Lung (tissue), 12 donors: ENCODE data around the gene S100A13. TPM values are rescaled to one million over a fixed set of nuclear protein-coding genes. Genes with fewer than 3 reads are reported as not detected.
A peak's percentile ranks its signal among the peaks of the same experiment; 100 is the strongest.

Experiments used
- ATAC-seq: fragments of 200-7000 bp; cut with Tn5 transposase; one replicate; pipeline ENCODE4 v1.9.1; 2020; ENCODE audit warnings: moderate number of reproducible peaks; ENCODE audit not compliant: insufficient read depth, low FRiP score
- DNase-seq, 3 donors: peaks; one replicate each; pipeline ENCODE4 v3.0.0-alpha.2; 2013 to 2017
- H3K27ac ChIP-seq, 2 donors: one replicate each; pipeline ENCODE4 v1.5.1; 2013; ENCODE audit warnings: mild to moderate bottlenecking in 2 of 2, moderate library complexity in 2 of 2, control low read depth in 1 of 2, inconsistent platforms in 1 of 2, low read depth in 1 of 2, low read length in 1 of 2
- H3K27me3 ChIP-seq, 3 donors: one replicate each; pipeline ENCODE4 v1.5.1; 2013; ENCODE audit warnings: low read length in 2 of 3; ENCODE audit not compliant: control insufficient read depth in 3 of 3, insufficient read depth in 3 of 3
- H3K36me3 ChIP-seq, 4 donors: one replicate each; pipeline ENCODE4 v1.5.1; 2013; ENCODE audit warnings: low read length in 4 of 4, mild to moderate bottlenecking in 1 of 4, moderate library complexity in 1 of 4; ENCODE audit not compliant: control insufficient read depth in 4 of 4, insufficient read depth in 4 of 4
- H3K4me1 ChIP-seq, 5 donors: one replicate each; pipeline ENCODE4 v1.5.1; 2013; ENCODE audit warnings: low read length in 5 of 5, mild to moderate bottlenecking in 2 of 5, moderate library complexity in 1 of 5; ENCODE audit not compliant: control insufficient read depth in 5 of 5, insufficient read depth in 5 of 5
- H3K4me3 ChIP-seq: one replicate; pipeline ENCODE4 v1.5.1; 2013; ENCODE audit warnings: mild to moderate bottlenecking, control low read depth, moderate library complexity
- H3K9ac ChIP-seq, 2 donors: one replicate each; pipeline ENCODE4 v1.5.1; 2013; ENCODE audit warnings: low read length in 2 of 2, control low read depth in 1 of 2; ENCODE audit not compliant: insufficient read depth in 1 of 2
- H3K9me3 ChIP-seq, 4 donors: one replicate each; pipeline ENCODE4 v1.5.1; 2013; ENCODE audit warnings: low read length in 3 of 4, mild to moderate bottlenecking in 1 of 4, moderate library complexity in 1 of 4; ENCODE audit not compliant: control insufficient read depth in 4 of 4, insufficient read depth in 3 of 4
- WGBS, 2 donors: extraction: QIAGEN DNeasy Blood & Tissue Kit; methylation state at CpG; one replicate each; pipeline ENCODE4 v1.1.7; 2013; 5-methylcytosine and 5-hydroxymethylcytosine counted together
- polyA plus RNA-seq, 2 donors: library from polyadenylated mRNA; stranded (reverse); fragments of 200-250 nt; gene quantifications; one replicate each; pipeline ENCODE4 v1.2.1, GENCODE V29; 2013
- total RNA-seq, 2 donors: library from RNA; depleted of rRNA in 1 of 2; stranded (reverse); fragments of >200 nt in 1 of 2; gene quantifications; one replicate each; pipeline ENCODE4 v1.2.1, GENCODE V29; 2014 to 2021
- TF ChIP-seq, protein P1 (sequence below): IDR thresholded peaks from 2 replicates; pipeline ENCODE4 v1.5.1; 2012; ENCODE audit warnings: mild to moderate bottlenecking; ENCODE audit errors: control extremely low read depth, extremely low read depth
- donor health status: control.
- donor health status: control.
- donor health status: Bipolar disorder and iron deficiency.
- donor health status: healthy.
- donor health status: DM: yes; HTN: yes; CAD: no.

The S100A13 gene
- total and polyA plus RNA-seq, 4 donors, result 36.2 to 168 (median 86.5) TPM

DNA sequence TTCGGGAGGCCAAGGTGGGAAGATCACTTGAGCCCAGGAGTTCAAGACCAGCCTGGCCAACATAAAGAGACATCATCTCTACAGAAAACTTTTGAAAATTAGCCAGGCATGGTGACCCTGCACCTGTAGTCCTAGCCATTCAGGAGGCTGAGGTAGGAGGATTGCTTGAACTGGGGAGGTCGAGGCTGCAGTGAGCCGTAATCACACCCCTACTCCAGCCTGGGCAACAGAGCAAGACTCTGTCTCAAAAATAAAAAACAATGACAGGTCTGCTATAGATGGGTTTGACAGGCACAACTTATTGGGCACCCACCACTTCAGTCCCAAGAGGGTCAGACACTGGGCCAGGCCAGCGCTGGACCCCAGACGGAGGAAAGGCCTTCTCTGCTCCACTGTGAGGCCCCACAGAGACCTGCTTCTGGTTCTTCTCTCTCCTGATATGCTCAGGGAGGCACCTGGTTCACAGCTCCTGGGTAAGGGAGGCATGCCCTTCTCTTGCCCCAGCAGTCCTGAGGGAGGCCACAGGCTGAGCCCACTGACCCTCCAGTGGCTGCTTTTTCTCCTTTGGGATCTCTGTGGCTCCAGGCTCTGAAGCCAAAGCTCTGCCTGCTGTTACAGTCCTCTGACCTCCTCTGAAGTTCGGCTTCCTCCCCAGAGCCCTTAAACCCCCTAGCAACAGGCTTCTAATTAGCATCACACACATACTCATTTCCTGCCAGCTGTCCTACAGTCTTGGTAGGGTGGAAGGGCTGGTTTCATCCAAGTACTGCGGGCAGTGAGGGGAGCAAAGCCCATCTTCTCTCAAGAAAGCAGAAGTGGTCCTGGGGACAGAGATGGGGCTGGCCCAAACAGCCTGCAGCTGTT lies 28.8 kb downstream of the S100A13 start:
- Histone ChIP-seq H3K36me3 (no peaks in the 10 kb centered on the region), H3K27ac (peak overlapping the region in 1 of 2 donors; percentile 32), H3K4me3 (no peak overlapping the region), H3K9me3 (no peaks in the 10 kb centered on the region), H3K9ac (no peak overlapping the region), H3K27me3 (no peaks in the 10 kb centered on the region), H3K4me1 (peaks cover 0 to 8% (median 2%) of the 10 kb centered on the region in 5 donors)
- ATAC-seq (no peak), DNase-seq (peak; percentile 38 to 70 (median 68))
- 59 to 76% methylated on average over 7 of the region's 7 CpGs for WGBS, 2 donors
- TF ChIP-seq, protein P1, sequence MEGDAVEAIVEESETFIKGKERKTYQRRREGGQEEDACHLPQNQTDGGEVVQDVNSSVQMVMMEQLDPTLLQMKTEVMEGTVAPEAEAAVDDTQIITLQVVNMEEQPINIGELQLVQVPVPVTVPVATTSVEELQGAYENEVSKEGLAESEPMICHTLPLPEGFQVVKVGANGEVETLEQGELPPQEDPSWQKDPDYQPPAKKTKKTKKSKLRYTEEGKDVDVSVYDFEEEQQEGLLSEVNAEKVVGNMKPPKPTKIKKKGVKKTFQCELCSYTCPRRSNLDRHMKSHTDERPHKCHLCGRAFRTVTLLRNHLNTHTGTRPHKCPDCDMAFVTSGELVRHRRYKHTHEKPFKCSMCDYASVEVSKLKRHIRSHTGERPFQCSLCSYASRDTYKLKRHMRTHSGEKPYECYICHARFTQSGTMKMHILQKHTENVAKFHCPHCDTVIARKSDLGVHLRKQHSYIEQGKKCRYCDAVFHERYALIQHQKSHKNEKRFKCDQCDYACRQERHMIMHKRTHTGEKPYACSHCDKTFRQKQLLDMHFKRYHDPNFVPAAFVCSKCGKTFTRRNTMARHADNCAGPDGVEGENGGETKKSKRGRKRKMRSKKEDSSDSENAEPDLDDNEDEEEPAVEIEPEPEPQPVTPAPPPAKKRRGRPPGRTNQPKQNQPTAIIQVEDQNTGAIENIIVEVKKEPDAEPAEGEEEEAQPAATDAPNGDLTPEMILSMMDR, result no peak

GRCh38 chr1:153597206-153597605 lies 30.1 kb downstream of the S100A13 start:
- H3K9ac ChIP-seq, result no peak overlapping the region
- H3K27me3 ChIP-seq, result no peaks in the 10 kb centered on the region
- no peak for ATAC-seq
- no peak for DNase-seq
- TF ChIP-seq, protein P1, result no peak
- H3K27ac ChIP-seq, result no peak overlapping the region
- H3K9me3 ChIP-seq, result no peaks in the 10 kb centered on the region
- WGBS, 2 donors, result 88% methylated on average over 6 of the region's 6 CpGs
- H3K36me3 ChIP-seq, result no peaks in the 10 kb centered on the region
- no peak overlapping the region for H3K4me3 ChIP-seq
- H3K4me1 ChIP-seq, result peaks cover 0 to 13% (median 2%) of the 10 kb centered on the region in 5 donors

DNA sequence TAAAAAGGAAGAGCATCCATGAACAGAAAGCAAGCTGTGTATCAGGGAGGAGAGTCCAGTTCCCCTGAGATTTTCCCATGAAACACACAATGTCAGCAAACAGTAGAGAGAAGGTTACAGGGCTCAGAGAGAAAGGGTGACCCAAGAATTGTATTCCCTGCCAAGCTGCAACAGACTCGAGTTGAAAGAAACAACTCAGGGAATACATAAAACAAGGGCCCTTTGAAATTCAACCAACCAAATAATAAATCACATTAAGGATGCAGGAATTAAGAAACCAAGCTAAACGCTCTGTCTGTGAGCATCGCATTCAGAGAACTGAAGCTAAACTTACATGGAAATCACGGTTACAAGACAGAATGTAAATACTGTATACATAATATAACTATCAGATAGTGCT lies 34.6 kb downstream of the S100A13 start:
- no peak for DNase-seq
- no peaks in the 10 kb centered on the region for H3K9me3 ChIP-seq
- peaks cover 0 to under 1% (median 0%) of the 10 kb centered on the region in 4 donors for H3K36me3 ChIP-seq
- no peak for ATAC-seq
- 56 to 75% methylated on average over 4 of the region's 4 CpGs for WGBS, 2 donors
- H3K9ac ChIP-seq, result no peak overlapping the region
- no peak overlapping the region for H3K4me3 ChIP-seq
- TF ChIP-seq, protein P1, result no peak
- peaks cover 0 to 5% (median 0%) of the 10 kb centered on the region in 5 donors for H3K4me1 ChIP-seq
- no peak overlapping the region for H3K27ac ChIP-seq
- H3K27me3 ChIP-seq, result no peaks in the 10 kb centered on the region
